H1 (cell line): ENCODE measurements around the gene TWSG1.
"Not testable (repeated sequence)": the region's sequence is repeated elsewhere in the genome, so short reads cannot be mapped to it uniquely, and the experiment has no call there.

Experiments
- CREB1 ChIP-seq: IDR thresholded peaks from 2 replicates; pipeline ENCODE4 v1.6.1; 2012; ENCODE audit warnings: inconsistent platforms
- CTCF ChIP-seq, 3 experiments: IDR thresholded peaks; 1 replicate in 2 of 3; 2 replicates in 1 of 3; pipeline versions ENCODE4 v1.5.1 to v1.6.1; 2011; ENCODE audit warnings: low read length in 3 of 3, mild to moderate bottlenecking in 3 of 3, inconsistent platforms in 2 of 3, low read depth in 1 of 3, moderate library complexity in 1 of 3; ENCODE audit not compliant: insufficient read depth in 1 of 3; ENCODE audit errors: control extremely low read depth in 1 of 3
- HDAC6 ChIP-seq: IDR thresholded peaks from one replicate; pipeline ENCODE4 v1.7.1; 2012; ENCODE audit warnings: low read depth, mild to moderate bottlenecking, inconsistent platforms, low read length, moderate library complexity
- KDM5A ChIP-seq: fragments of 200-600 bp; IDR thresholded peaks from 2 replicates; pipeline ENCODE4 v1.7.1; 2012; ENCODE audit warnings: mild to moderate bottlenecking, low read length, inconsistent platforms, mixed read lengths
- NRF1 ChIP-seq: IDR thresholded peaks from 2 replicates; pipeline ENCODE4 v1.6.1; 2011; ENCODE audit warnings: mild to moderate bottlenecking, low read depth, low read length, improper control_type of control experiment

- not testable (repeated sequence) for TF ChIP-seq CTCF (IDR thresholded peaks at IDR 0.05; ENCODE audit: control extremely low read depth in 1 of 3, insufficient read depth in 1 of 3, low read depth in 1 of 3, low read length in 3 of 3); CREB1; NRF1; HDAC6; KDM5A
These were observed 67.9 kb downstream of the TWSG1 start for GRCh38 chr18:9402358-9403007.
